Thoracic aorta (tissue), 2 donors: Measurements from ENCODE around the gene DMD. TPM values are rescaled to one million over a fixed set of nuclear protein-coding genes. Genes with fewer than 3 reads are reported as not detected.

Source experiments
- ATAC-seq: fragments of 150-250 bp; one replicate; pipeline ENCODE4 v1.8.0; 2017; ENCODE audit warnings: low read depth; ENCODE audit not compliant: insufficient number of reproducible peaks, low FRiP score
- DNase-seq: peaks from one replicate; pipeline ENCODE4 v3.0.0-alpha.2; 2020; ENCODE audit warnings: low spot score
- H3K27ac ChIP-seq, 2 donors: fragments of 200-600 bp; sonication (generic); 1 replicate in 1 of 2; 2 replicates in 1 of 2; pipeline ENCODE4 v1.5.1; 2016; ENCODE audit warnings: mild to moderate bottlenecking in 2 of 2, moderate library complexity in 2 of 2
- H3K27me3 ChIP-seq: fragments of 200-600 bp; sonication (generic); replicated peaks from 2 replicates; pipeline ENCODE4 v1.6.0; 2016; ENCODE audit warnings: mild to moderate bottlenecking; ENCODE audit not compliant: insufficient read depth
- H3K36me3 ChIP-seq: fragments of 200-600 bp; sonication (generic); one replicate; pipeline ENCODE4 v1.5.1; 2016
- H3K4me1 ChIP-seq, 2 donors: fragments of 200-600 bp; sonication (generic); 1 replicate in 1 of 2; 2 replicates in 1 of 2; pipeline versions ENCODE4 v1.5.1 to v1.6.0; 2016; ENCODE audit warnings: low read depth in 2 of 2, mild to moderate bottlenecking in 1 of 2; ENCODE audit not compliant: control insufficient read depth in 1 of 2
- H3K4me3 ChIP-seq: fragments of 200-600 bp; sonication (generic); 2 replicates; pipeline ENCODE4 v1.5.1; 2016; ENCODE audit warnings: mild to moderate bottlenecking
- H3K9me3 ChIP-seq: fragments of 200-600 bp; sonication (generic); 2 replicates; pipeline ENCODE4 v1.5.1; 2016
- CTCF ChIP-seq: fragments of 200-600 bp; sonication (generic); IDR thresholded peaks from one replicate; pipeline ENCODE4 v1.5.1; 2019; ENCODE audit warnings: antibody characterized with exemption
- total RNA-seq, 2 donors: library from RNA; depleted of rRNA; stranded (reverse); fragments of >200 nt; gene quantifications; one replicate each; pipeline versions ENCODE4 v1.1.0 to v1.2.3, GENCODE V29; 2016

DMD gene
- total RNA-seq, 2 donors from 2014 or later: 224 to 233 TPM

- Histone ChIP-seq H3K27me3 (no peaks in the 10 kb centered on the region), H3K9me3 (no peaks in the 10 kb centered on the region), H3K4me1 (peaks cover 0 to under 1% of the 10 kb centered on the region in 2 donors), H3K36me3 (no peaks in the 10 kb centered on the region), H3K4me3 (no peak overlapping the region), H3K27ac (no peak overlapping the region)
- DNase-seq (no peak), ATAC-seq (no peak)
- TF ChIP-seq CTCF: no peak
Observed at GRCh38 chrX:31506360-31506759, 1705.0 kb downstream of the DMD start.

- H3K36me3 ChIP-seq: no peaks in the 10 kb centered on the region
- peaks cover 0 to 3% of the 10 kb centered on the region in 2 donors for H3K4me1 ChIP-seq
- TF ChIP-seq CTCF: no peak
- H3K9me3 ChIP-seq: no peaks in the 10 kb centered on the region
- H3K27me3 ChIP-seq: no peaks in the 10 kb centered on the region
- no peak for ATAC-seq
- no peak overlapping the region for H3K27ac ChIP-seq
- DNase-seq: no peak
- H3K4me3 ChIP-seq: no peak overlapping the region
Observed at GRCh38 chrX:31500921-31501320, 1710.4 kb downstream of the DMD start.

- Histone ChIP-seq H3K4me1 (peaks cover 0 to 3% of the 10 kb centered on the region in 2 donors), H3K36me3 (no peaks in the 10 kb centered on the region), H3K4me3 (no peak overlapping the region), H3K27me3 (no peaks in the 10 kb centered on the region), H3K9me3 (no peaks in the 10 kb centered on the region), H3K27ac (no peak overlapping the region)
- ATAC-seq (no peak), DNase-seq (no peak)
- TF ChIP-seq CTCF: no peak
Observed at GRCh38 chrX:31499109-31499508, 1712.2 kb downstream of the DMD start.

- H3K9me3 ChIP-seq: no peaks in the 10 kb centered on the region
- no peak for DNase-seq
- peaks cover 0 to 3% of the 10 kb centered on the region in 2 donors for H3K4me1 ChIP-seq
- no peaks in the 10 kb centered on the region for H3K36me3 ChIP-seq
- no peak for ATAC-seq
- no peak overlapping the region for H3K4me3 ChIP-seq
- no peaks in the 10 kb centered on the region for H3K27me3 ChIP-seq
- no peak for TF ChIP-seq CTCF
- no peak overlapping the region for H3K27ac ChIP-seq
Observed at GRCh38 chrX:31497086-31497485, 1714.3 kb downstream of the DMD start.

- DNase-seq: no peak
- Histone ChIP-seq H3K27ac (no peak overlapping the region), H3K4me3 (no peak overlapping the region), H3K4me1 (no peaks in the 10 kb centered on the region), H3K9me3 (no peaks in the 10 kb centered on the region), H3K36me3 (no peaks in the 10 kb centered on the region), H3K27me3 (no peaks in the 10 kb centered on the region)
- no peak for TF ChIP-seq CTCF
- no peak for ATAC-seq
Observed at GRCh38 chrX:31487951-31488350, 1723.4 kb downstream of the DMD start.
